Activated naive CD4-positive, alpha-beta T cell treated with anti-CD3 and anti-CD28 coated beads for 36 hours (primary cell): ENCODE results near the gene MB21D2. TPM values are rescaled to one million over a fixed set of nuclear protein-coding genes. Genes with fewer than 3 reads are reported as not detected.

ENCODE experiments used
- CTCF ChIA-PET: fragments of 350-600 bp; sonication (Branson Sonifier 250); formaldehyde crosslinking; loops from one replicate; lab custom pipeline; 2021; ENCODE audit warnings: antibody characterized with exemption; lab: Charles Lee
- DNase-seq: peaks from one replicate; pipeline ENCODE4 v3.0.0-alpha.2; 2020
- H3K27ac Mint-ChIP-seq: one replicate; pipeline ENCODE4 v1.8.0; 2021; ENCODE audit warnings: mild to moderate bottlenecking, mixed read lengths
- H3K27me3 Mint-ChIP-seq: one replicate; pipeline ENCODE4 v1.8.0; 2021; ENCODE audit warnings: low read depth, mixed read lengths
- H3K36me3 Mint-ChIP-seq: one replicate; pipeline ENCODE4 v1.8.0; 2021; ENCODE audit warnings: low read depth, mixed read lengths
- H3K4me1 Mint-ChIP-seq: one replicate; pipeline ENCODE4 v1.8.0; 2021; ENCODE audit warnings: low read depth, mixed read lengths
- H3K4me3 Mint-ChIP-seq: one replicate; pipeline ENCODE4 v1.8.0; 2021; ENCODE audit warnings: mild to moderate bottlenecking, moderate library complexity, mixed read lengths
- H3K9me3 Mint-ChIP-seq: one replicate; pipeline ENCODE4 v1.8.0; 2021; ENCODE audit warnings: mixed read lengths
- intact Hi-C: fragments of 100-400 bp; cut with micrococcal nuclease; formaldehyde crosslinking; loops from one replicate; pipeline ENCODE4 v1.15.1; 2023
- total RNA-seq, 2 experiments: library from RNA; stranded (reverse); gene quantifications; one replicate each; pipeline ENCODE4 v1.2.3, GENCODE V29; 2021

The MB21D2 gene
- total RNA-seq, 2 experiments from 2014 or later, result 6.4 to 6.5 TPM

GRCh38 chr3:192887701-192888100, 30.0 kb downstream of the MB21D2 start:
- DNase-seq, result no peak

GRCh38 chr3:192887047-192887446, 30.6 kb downstream of the MB21D2 start:
- H3K36me3 Mint-ChIP-seq, result no peaks in the 10 kb centered on the region
- H3K4me1 Mint-ChIP-seq, result peaks cover 59% of the 10 kb centered on the region
- peak; percentile 36 for DNase-seq
- H3K27ac Mint-ChIP-seq, result peak overlapping the region; percentile 82
- intact Hi-C loops, result loop anchor here (1.0 to 5.0 kb wide), 2 partner anchors 28 to 705 kb away; partner anchors contain the start of gene OPA1
- peaks cover 7% of the 10 kb centered on the region for H3K27me3 Mint-ChIP-seq
- H3K4me3 Mint-ChIP-seq, result no peak overlapping the region
- H3K9me3 Mint-ChIP-seq, result no peaks in the 10 kb centered on the region
- CTCF ChIA-PET, result interaction anchor here (0.6 kb wide), 1 partner anchor 11 kb away, joined by 3 read pairs; no protein-coding TSS in a partner anchor

More at GRCh38 chr3:192887701-192888100, 30.0 kb downstream of the MB21D2 start:
- intact Hi-C loops, result loop anchor here (1.0 to 5.0 kb wide), 2 partner anchors 28 to 705 kb away; partner anchors contain the start of gene OPA1
- Mint-ChIP-seq H3K27me3 (peaks cover 7% of the 10 kb centered on the region), H3K9me3 (no peaks in the 10 kb centered on the region), H3K4me1 (peaks cover 64% of the 10 kb centered on the region), H3K27ac (no peak overlapping the region), H3K4me3 (no peak overlapping the region), H3K36me3 (no peaks in the 10 kb centered on the region)
- CTCF ChIA-PET, result no interaction called here

- peak overlapping the region; percentile 39 for H3K27ac Mint-ChIP-seq
- intact Hi-C loops, result loop anchor here (5.0 kb wide), 1 partner anchor 707 kb away; the partner anchor contains the start of gene OPA1
- peaks cover 44% of the 10 kb centered on the region for H3K4me1 Mint-ChIP-seq
- peaks cover 7% of the 10 kb centered on the region for H3K27me3 Mint-ChIP-seq
- no peaks in the 10 kb centered on the region for H3K9me3 Mint-ChIP-seq
- H3K4me3 Mint-ChIP-seq, result no peak overlapping the region
- no peak for DNase-seq
- no peaks in the 10 kb centered on the region for H3K36me3 Mint-ChIP-seq
- CTCF ChIA-PET, result no interaction called here
These were observed 32.6 kb downstream of the MB21D2 start for GRCh38 chr3:192884777-192885773.

GRCh38 chr3:192883512-192883911, 34.1 kb downstream of the MB21D2 start:
- intact Hi-C loops, result no loop called here

GRCh38 chr3:192881159-192881786, 36.4 kb downstream of the MB21D2 start:
- Mint-ChIP-seq H3K4me1 (peaks cover 9% of the 10 kb centered on the region), H3K36me3 (no peaks in the 10 kb centered on the region), H3K27ac (no peak overlapping the region), H3K4me3 (no peak overlapping the region), H3K27me3 (no peaks in the 10 kb centered on the region), H3K9me3 (no peaks in the 10 kb centered on the region)
- no peak for DNase-seq
- CTCF ChIA-PET, result interaction anchor here (1.1 kb wide), 1 partner anchor 160 kb away, joined by 3 read pairs; no protein-coding TSS in a partner anchor
- intact Hi-C loops, result no loop called here

More at GRCh38 chr3:192883512-192883911, 34.1 kb downstream of the MB21D2 start:
- no peak overlapping the region for H3K4me3 Mint-ChIP-seq
- H3K4me1 Mint-ChIP-seq, result peaks cover 29% of the 10 kb centered on the region
- no peaks in the 10 kb centered on the region for H3K9me3 Mint-ChIP-seq
- no peak overlapping the region for H3K27ac Mint-ChIP-seq
- CTCF ChIA-PET, result interaction anchor here (1.2 kb wide), 1 partner anchor 81 kb away, joined by 3 read pairs; no protein-coding TSS in a partner anchor
- H3K27me3 Mint-ChIP-seq, result peaks cover 4% of the 10 kb centered on the region
- no peaks in the 10 kb centered on the region for H3K36me3 Mint-ChIP-seq
- DNase-seq, result no peak

- Mint-ChIP-seq H3K27ac (no peak overlapping the region), H3K9me3 (no peaks in the 10 kb centered on the region), H3K36me3 (no peaks in the 10 kb centered on the region), H3K4me3 (no peak overlapping the region), H3K4me1 (peaks cover 3% of the 10 kb centered on the region), H3K27me3 (no peaks in the 10 kb centered on the region)
- CTCF ChIA-PET, result no interaction called here
- no peak for DNase-seq
- intact Hi-C loops, result no loop called here
These were observed 37.3 kb downstream of the MB21D2 start for GRCh38 chr3:192880313-192880712.

- CTCF ChIA-PET, result interaction anchor here (0.9 kb wide), 1 partner anchor 161 kb away, joined by 3 read pairs; no protein-coding TSS in a partner anchor
- intact Hi-C loops, result no loop called here
- peaks cover 2% of the 10 kb centered on the region for H3K4me1 Mint-ChIP-seq
These were observed 38.2 kb downstream of the MB21D2 start for GRCh38 chr3:192879346-192880031.

GRCh38 chr3:192875971-192876565, 41.6 kb downstream of the MB21D2 start:
- no peak overlapping the region for H3K27ac Mint-ChIP-seq
- H3K4me3 Mint-ChIP-seq, result no peak overlapping the region

More at GRCh38 chr3:192879346-192880031, 38.2 kb downstream of the MB21D2 start:
- Mint-ChIP-seq H3K27me3 (no peaks in the 10 kb centered on the region), H3K9me3 (no peaks in the 10 kb centered on the region), H3K4me3 (no peak overlapping the region), H3K36me3 (no peaks in the 10 kb centered on the region), H3K27ac (no peak overlapping the region)
- DNase-seq, result no peak

GRCh38 chr3:192870822-192871221, 46.8 kb downstream of the MB21D2 start:
- DNase-seq, result no peak
- Mint-ChIP-seq H3K27ac (no peak overlapping the region), H3K36me3 (no peaks in the 10 kb centered on the region), H3K9me3 (peaks cover 4% of the 10 kb centered on the region), H3K27me3 (no peaks in the 10 kb centered on the region), H3K4me1 (peaks cover 4% of the 10 kb centered on the region), H3K4me3 (no peak overlapping the region)
- intact Hi-C loops, result no loop called here
- CTCF ChIA-PET, result interaction anchor here (0.6 kb wide), 1 partner anchor 58 kb away, joined by 3 read pairs; no protein-coding TSS in a partner anchor

More at GRCh38 chr3:192875971-192876565, 41.6 kb downstream of the MB21D2 start:
- H3K4me1 Mint-ChIP-seq, result peaks cover under 1% of the 10 kb centered on the region
- H3K9me3 Mint-ChIP-seq, result peaks cover 4% of the 10 kb centered on the region
- H3K36me3 Mint-ChIP-seq, result no peaks in the 10 kb centered on the region
- no peak for DNase-seq
- intact Hi-C loops, result no loop called here
- CTCF ChIA-PET, result interaction anchor here (1.0 kb wide), 1 partner anchor 165 kb away, joined by 4 read pairs; no protein-coding TSS in a partner anchor
- H3K27me3 Mint-ChIP-seq, result no peaks in the 10 kb centered on the region

GRCh38 chr3:192869131-192870031, 48.3 kb downstream of the MB21D2 start:
- Mint-ChIP-seq H3K4me1 (peaks cover 13% of the 10 kb centered on the region), H3K4me3 (no peak overlapping the region), H3K27me3 (no peaks in the 10 kb centered on the region), H3K36me3 (no peaks in the 10 kb centered on the region), H3K9me3 (peaks cover 4% of the 10 kb centered on the region), H3K27ac (no peak overlapping the region)
- intact Hi-C loops, result no loop called here
- DNase-seq, result no peak
- CTCF ChIA-PET, result no interaction called here
